D721Med (cell line): ENCODE results near the gene FAM237A.

Experiments
- DNase-seq: peaks from one replicate; pipeline ENCODE4 v3.0.0; 2011; ENCODE audit warnings: low spot score; ENCODE audit not compliant: insufficient read length
- FAIRE-seq: peaks from 2 replicates; lab custom pipeline; 2011; peaks lifted over from hg19 to GRCh38; lab: Jason Lieb, UNC
- CTCF ChIP-seq: IDR thresholded peaks from 2 replicates; pipeline ENCODE4 v1.5.1; 2012; ENCODE audit warnings: mild to moderate bottlenecking, control low read depth; ENCODE audit not compliant: insufficient read depth; ENCODE audit errors: missing control alignments

FAM237A gene

GRCh38 chr2:206688453-206688852 lies 46.2 kb downstream of the FAM237A start:
- TF ChIP-seq CTCF, result no peak
- FAIRE-seq (no peak), DNase-seq (no peak)

GRCh38 chr2:206688990-206689389 lies 46.7 kb downstream of the FAM237A start:
- DNase-seq (no peak), FAIRE-seq (no peak)

DNA sequence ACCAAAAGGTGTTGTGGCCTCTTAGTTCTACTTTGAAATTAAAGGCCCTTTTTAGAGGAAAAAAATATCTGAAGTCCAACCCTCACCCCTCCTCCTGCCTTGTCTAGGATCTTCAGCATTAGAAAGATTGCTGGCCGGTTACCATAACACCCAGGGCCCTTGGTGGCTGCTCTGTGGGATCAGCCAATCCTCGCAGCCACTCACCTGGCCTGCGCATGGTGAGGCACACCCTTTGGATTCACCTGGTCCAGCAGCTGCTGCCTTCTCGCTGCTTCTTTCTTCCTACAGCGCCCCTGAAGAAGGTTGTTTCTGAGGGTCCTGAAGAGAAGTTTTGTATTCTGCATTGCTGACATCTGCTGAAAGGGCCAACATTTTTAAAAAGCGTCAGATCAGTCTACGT lies 50.7 kb downstream of the FAM237A start:
- DNase-seq (no peak), FAIRE-seq (no peak)
- TF ChIP-seq CTCF, result no peak

More at GRCh38 chr2:206688990-206689389, 46.7 kb downstream of the FAM237A start:
- TF ChIP-seq CTCF, result no peak

DNA sequence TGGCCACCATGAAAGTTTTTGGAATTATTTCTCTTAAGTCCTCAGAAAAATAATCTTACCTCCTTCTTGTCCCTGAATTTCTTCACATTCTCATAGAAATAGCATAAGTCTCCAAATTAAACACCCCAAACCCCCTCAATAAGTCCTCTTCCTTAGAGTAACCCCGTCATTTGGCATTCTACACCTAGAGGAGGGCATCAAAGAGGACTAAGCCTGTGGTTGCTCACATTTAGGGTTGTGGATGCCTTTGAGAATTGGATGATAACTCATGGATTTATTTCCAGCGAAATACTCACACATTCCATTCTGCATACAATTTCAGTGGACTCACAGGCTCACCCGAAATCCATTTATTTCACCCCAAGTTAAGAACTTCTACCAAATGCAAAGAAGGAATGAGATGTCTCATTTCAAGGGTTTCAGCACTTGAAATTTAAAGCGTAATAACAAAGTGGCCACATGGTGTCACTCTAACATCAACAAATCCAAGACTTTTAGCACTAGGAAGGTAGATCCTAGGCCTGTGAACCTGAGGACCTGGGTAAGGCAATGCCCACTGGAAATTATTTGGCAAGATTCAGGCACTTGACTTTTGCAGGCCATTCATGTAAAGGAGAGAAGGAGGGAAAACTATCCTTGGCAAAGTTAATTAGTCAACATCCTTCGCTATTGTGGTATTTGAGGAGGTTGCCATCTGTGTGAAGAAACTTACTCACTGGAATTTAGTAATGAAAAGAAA lies 51.3 kb downstream of the FAM237A start:
- peak; percentile 20 for DNase-seq
- peak; percentile 91 for FAIRE-seq
- peak; percentile 79 for TF ChIP-seq CTCF

DNA sequence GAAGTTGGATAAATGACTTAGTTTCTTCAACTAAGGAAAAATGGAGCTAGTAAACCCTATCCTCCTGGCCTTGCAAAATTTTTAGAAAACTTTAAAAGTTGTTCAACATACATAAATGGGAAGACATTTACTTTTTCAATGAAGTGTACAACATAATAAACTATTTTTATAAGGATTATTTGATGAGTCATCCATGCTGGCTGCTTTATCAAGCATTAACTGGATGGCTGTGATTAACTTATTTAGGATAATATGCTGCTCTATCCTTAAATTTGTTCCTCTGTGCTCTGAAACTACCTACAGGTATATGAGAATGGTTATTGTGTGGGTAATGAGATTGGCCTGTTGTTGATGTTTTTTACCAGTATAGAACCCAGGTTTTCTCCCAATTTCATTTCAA lies 54.6 kb downstream of the FAM237A start:
- DNase-seq, result no peak
- TF ChIP-seq CTCF, result no peak
- no peak for FAIRE-seq

- DNase-seq (no peak), FAIRE-seq (no peak)
- TF ChIP-seq CTCF, result no peak
Measured at GRCh38 chr2:206698811-206699210, 56.5 kb downstream of the FAM237A start.
